Thymus (tissue), 11 donors: ENCODE data around the gene EPHA3. TPM values are rescaled to one million over a fixed set of nuclear protein-coding genes. Genes with fewer than 3 reads are reported as not detected.

Source experiments
- DNase-seq, 9 donors: peaks; one replicate each; pipeline ENCODE4 v3.0.0-alpha.2; 2013; ENCODE audit warnings: low spot score in 9 of 9, low read depth in 6 of 9, missing footprints in 1 of 9
- H3K27ac ChIP-seq, 2 donors: one replicate each; pipeline ENCODE4 v1.5.1; 2013; ENCODE audit warnings: control low read depth in 1 of 2, low read depth in 1 of 2, low read length in 1 of 2, mild to moderate bottlenecking in 1 of 2, moderate library complexity in 1 of 2
- H3K27me3 ChIP-seq, 2 donors: one replicate each; pipeline ENCODE4 v1.5.1; 2013; ENCODE audit warnings: low read length in 1 of 2; ENCODE audit not compliant: control insufficient read depth in 2 of 2, insufficient read depth in 1 of 2
- H3K36me3 ChIP-seq, 2 donors: one replicate each; pipeline ENCODE4 v1.5.1; 2013; ENCODE audit warnings: low read length in 1 of 2, mild to moderate bottlenecking in 1 of 2, moderate library complexity in 1 of 2; ENCODE audit not compliant: control insufficient read depth in 2 of 2, insufficient read depth in 2 of 2
- H3K4me1 ChIP-seq, 2 donors: one replicate each; pipeline ENCODE4 v1.5.1; 2013; ENCODE audit warnings: low read length in 2 of 2; ENCODE audit not compliant: control insufficient read depth in 2 of 2, insufficient read depth in 2 of 2
- H3K4me3 ChIP-seq, 2 donors: one replicate each; pipeline ENCODE4 v1.5.1; 2013; ENCODE audit warnings: low read length in 2 of 2, control low read depth in 1 of 2, mild to moderate bottlenecking in 1 of 2
- H3K9me3 ChIP-seq, 2 donors: one replicate each; pipeline ENCODE4 v1.5.1; 2013; ENCODE audit warnings: low read length in 1 of 2, mild to moderate bottlenecking in 1 of 2; ENCODE audit not compliant: control insufficient read depth in 2 of 2, insufficient read depth in 1 of 2
- WGBS: extraction: QIAGEN DNeasy Blood & Tissue Kit; methylation state at CpG from one replicate; pipeline ENCODE4 v1.1.7; 2013; 5-methylcytosine and 5-hydroxymethylcytosine counted together
- polyA plus RNA-seq: library from polyadenylated mRNA; stranded (reverse); fragments of 200-250 nt; gene quantifications from one replicate; pipeline ENCODE4 v1.2.3, GENCODE V29; 2013
- total RNA-seq: library from RNA; stranded (reverse); fragments of 120-200 nt; gene quantifications from one replicate; pipeline ENCODE4 v1.2.4, GENCODE V29; 2013
- donor health status: healthy.

EPHA3 gene
- total and polyA plus RNA-seq, 2 donors: 0.73 to 1.9 TPM

GRCh38 chr3:89306540-89306939 lies 199.1 kb downstream of the EPHA3 start:
- Histone ChIP-seq H3K36me3 (no peaks in the 10 kb centered on the region), H3K4me1 (no peaks in the 10 kb centered on the region), H3K27ac (no peak overlapping the region), H3K9me3 (no peaks in the 10 kb centered on the region), H3K4me3 (no peak overlapping the region), H3K27me3 (no peaks in the 10 kb centered on the region)
- 81% methylated on average over 2 of the region's 2 CpGs for WGBS
- DNase-seq: no peak

- Histone ChIP-seq H3K27me3 (no peaks in the 10 kb centered on the region), H3K4me3 (no peak overlapping the region), H3K27ac (no peak overlapping the region), H3K36me3 (no peaks in the 10 kb centered on the region), H3K4me1 (no peaks in the 10 kb centered on the region), H3K9me3 (no peaks in the 10 kb centered on the region)
- WGBS: 96% methylated on average over 2 of the region's 2 CpGs
- no peak for DNase-seq
These were observed 204.2 kb downstream of the EPHA3 start for GRCh38 chr3:89311581-89311980.

GRCh38 chr3:89312141-89312540 lies 204.7 kb downstream of the EPHA3 start:
- H3K27ac ChIP-seq: no peak overlapping the region
- no peaks in the 10 kb centered on the region for H3K27me3 ChIP-seq
- no peak overlapping the region for H3K4me3 ChIP-seq
- DNase-seq: no peak
- H3K36me3 ChIP-seq: no peaks in the 10 kb centered on the region
- 92% methylated on average over 4 of the region's 4 CpGs for WGBS
- H3K9me3 ChIP-seq: no peaks in the 10 kb centered on the region
- no peaks in the 10 kb centered on the region for H3K4me1 ChIP-seq

GRCh38 chr3:89314454-89315098 lies 207.2 kb downstream of the EPHA3 start:
- Histone ChIP-seq H3K4me1 (no peaks in the 10 kb centered on the region), H3K36me3 (no peaks in the 10 kb centered on the region), H3K4me3 (no peak overlapping the region), H3K27me3 (no peaks in the 10 kb centered on the region), H3K9me3 (no peaks in the 10 kb centered on the region), H3K27ac (no peak overlapping the region)
- DNase-seq: no peak
- 73% methylated on average over 3 of the region's 3 CpGs for WGBS

GRCh38 chr3:89315750-89316470 lies 208.5 kb downstream of the EPHA3 start:
- 93% methylated on average over 6 of the region's 6 CpGs for WGBS
- H3K9me3 ChIP-seq: no peaks in the 10 kb centered on the region

GRCh38 chr3:89320186-89320585 lies 212.8 kb downstream of the EPHA3 start:
- Histone ChIP-seq H3K4me1 (no peaks in the 10 kb centered on the region), H3K27ac (no peak overlapping the region), H3K9me3 (no peaks in the 10 kb centered on the region), H3K27me3 (no peaks in the 10 kb centered on the region), H3K36me3 (no peaks in the 10 kb centered on the region), H3K4me3 (no peak overlapping the region)
- DNase-seq: no peak
- WGBS: 86% methylated on average over 2 of the region's 2 CpGs

More at GRCh38 chr3:89315750-89316470, 208.5 kb downstream of the EPHA3 start:
- H3K4me1 ChIP-seq: no peaks in the 10 kb centered on the region
- no peaks in the 10 kb centered on the region for H3K36me3 ChIP-seq
- no peaks in the 10 kb centered on the region for H3K27me3 ChIP-seq
- no peak overlapping the region for H3K4me3 ChIP-seq
- no peak for DNase-seq
- no peak overlapping the region for H3K27ac ChIP-seq

- H3K9me3 ChIP-seq: no peaks in the 10 kb centered on the region
- whole genome bisulfite sequencing: 95% methylated on average over 1 of the region's 1 CpG
- H3K27me3 ChIP-seq: no peaks in the 10 kb centered on the region
- DNase-seq: no peak
- no peak overlapping the region for H3K27ac ChIP-seq
- no peaks in the 10 kb centered on the region for H3K4me1 ChIP-seq
- no peaks in the 10 kb centered on the region for H3K36me3 ChIP-seq
- no peak overlapping the region for H3K4me3 ChIP-seq
These were observed 219.6 kb downstream of the EPHA3 start for GRCh38 chr3:89326997-89327396.

GRCh38 chr3:89332386-89332785 lies 225.0 kb downstream of the EPHA3 start:
- DNase-seq: no peak
- Histone ChIP-seq H3K4me1 (no peaks in the 10 kb centered on the region), H3K4me3 (no peak overlapping the region), H3K27me3 (no peaks in the 10 kb centered on the region), H3K9me3 (no peaks in the 10 kb centered on the region), H3K27ac (no peak overlapping the region), H3K36me3 (no peaks in the 10 kb centered on the region)
- whole genome bisulfite sequencing: 92% methylated on average over 2 of the region's 2 CpGs

GRCh38 chr3:89332793-89333192 lies 225.4 kb downstream of the EPHA3 start:
- no peak for DNase-seq
- Histone ChIP-seq H3K27ac (no peak overlapping the region), H3K36me3 (no peaks in the 10 kb centered on the region), H3K4me3 (no peak overlapping the region), H3K9me3 (no peaks in the 10 kb centered on the region), H3K27me3 (no peaks in the 10 kb centered on the region), H3K4me1 (no peaks in the 10 kb centered on the region)
- 87% methylated on average over 2 of the region's 2 CpGs for WGBS
